ENCODE data around the gene C6orf120.

DNA sequence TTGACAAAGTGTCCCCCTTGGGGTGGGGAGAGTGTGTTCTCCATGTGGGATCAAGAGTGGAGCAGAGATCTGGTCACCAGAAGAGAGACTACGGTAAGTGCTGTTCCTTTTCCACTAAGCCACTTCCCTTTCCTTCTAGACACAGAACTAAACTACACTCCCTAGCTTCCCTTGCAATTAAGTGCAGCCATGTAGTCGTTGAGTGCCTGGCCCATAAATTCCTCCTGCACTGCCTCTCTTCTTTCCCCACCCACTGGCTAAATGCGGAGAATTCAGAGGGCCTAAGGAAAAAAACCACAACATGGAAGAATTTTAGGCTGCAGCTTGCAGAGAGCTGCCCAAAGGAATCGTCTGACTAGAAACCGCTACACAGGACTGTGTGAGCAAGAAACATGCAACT, 1.6 kb upstream of the C6orf120 start:
- TF ChIP-seq, protein P1, sequence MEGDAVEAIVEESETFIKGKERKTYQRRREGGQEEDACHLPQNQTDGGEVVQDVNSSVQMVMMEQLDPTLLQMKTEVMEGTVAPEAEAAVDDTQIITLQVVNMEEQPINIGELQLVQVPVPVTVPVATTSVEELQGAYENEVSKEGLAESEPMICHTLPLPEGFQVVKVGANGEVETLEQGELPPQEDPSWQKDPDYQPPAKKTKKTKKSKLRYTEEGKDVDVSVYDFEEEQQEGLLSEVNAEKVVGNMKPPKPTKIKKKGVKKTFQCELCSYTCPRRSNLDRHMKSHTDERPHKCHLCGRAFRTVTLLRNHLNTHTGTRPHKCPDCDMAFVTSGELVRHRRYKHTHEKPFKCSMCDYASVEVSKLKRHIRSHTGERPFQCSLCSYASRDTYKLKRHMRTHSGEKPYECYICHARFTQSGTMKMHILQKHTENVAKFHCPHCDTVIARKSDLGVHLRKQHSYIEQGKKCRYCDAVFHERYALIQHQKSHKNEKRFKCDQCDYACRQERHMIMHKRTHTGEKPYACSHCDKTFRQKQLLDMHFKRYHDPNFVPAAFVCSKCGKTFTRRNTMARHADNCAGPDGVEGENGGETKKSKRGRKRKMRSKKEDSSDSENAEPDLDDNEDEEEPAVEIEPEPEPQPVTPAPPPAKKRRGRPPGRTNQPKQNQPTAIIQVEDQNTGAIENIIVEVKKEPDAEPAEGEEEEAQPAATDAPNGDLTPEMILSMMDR (IDR thresholded peaks at IDR 0.05): no peak
- no peak for TF ChIP-seq POLR2A (IDR thresholded peaks at IDR 0.05)
